Natural killer cell (primary cell): ENCODE measurements around the gene NTSR2. TPM values are rescaled to one million over a fixed set of nuclear protein-coding genes. Genes with fewer than 3 reads are reported as not detected.

Source experiments
- ATAC-seq, 3 donors: fragments of 150-1000 bp in 2 of 3; fragments of 200-7000 bp in 1 of 3; cut with Tn5 transposase; 1 replicate in 1 of 3; 2 replicates in 2 of 3; pipeline ENCODE4 v1.10.0; 2021; ENCODE audit warnings: mild to moderate bottlenecking in 2 of 3, moderate library complexity in 2 of 3
- DNase-seq, 2 donors: peaks; one replicate each; pipeline versions ENCODE4 v3.0.0 to v3.0.0-alpha.2; 2013 to 2021; ENCODE audit warnings: mixed read lengths in 1 of 2
- H3K27ac ChIP-seq: one replicate; pipeline ENCODE4 v1.5.1; 2013; ENCODE audit warnings: mild to moderate bottlenecking, low read length
- H3K27me3 ChIP-seq: one replicate; pipeline ENCODE4 v1.6.1; 2013; ENCODE audit warnings: low read length; ENCODE audit not compliant: control insufficient read depth, insufficient read depth
- H3K36me3 ChIP-seq: one replicate; pipeline ENCODE4 v1.6.1; 2013; ENCODE audit warnings: low read length; ENCODE audit not compliant: control insufficient read depth, insufficient read depth
- H3K4me1 ChIP-seq: one replicate; pipeline ENCODE4 v1.6.1; 2013; ENCODE audit warnings: low read length; ENCODE audit not compliant: control insufficient read depth, insufficient read depth
- H3K4me3 ChIP-seq: one replicate; pipeline ENCODE4 v1.5.1; 2013; ENCODE audit warnings: low read length
- H3K9me3 ChIP-seq: one replicate; pipeline ENCODE4 v1.6.1; 2013; ENCODE audit warnings: low read length; ENCODE audit not compliant: control insufficient read depth, insufficient read depth
- H3K27ac Mint-ChIP-seq, 2 donors: one replicate each; pipeline ENCODE4 v1.8.0; 2022; ENCODE audit warnings: mild to moderate bottlenecking in 2 of 2, mixed read lengths in 2 of 2, moderate library complexity in 1 of 2
- H3K27me3 Mint-ChIP-seq, 2 donors: one replicate each; pipeline ENCODE4 v1.8.0; 2022; ENCODE audit warnings: low read depth in 2 of 2, mixed read lengths in 2 of 2
- H3K36me3 Mint-ChIP-seq: one replicate; pipeline ENCODE4 v1.8.0; 2022; ENCODE audit warnings: mixed read lengths
- H3K4me1 Mint-ChIP-seq, 2 donors: one replicate each; pipeline ENCODE4 v1.8.0; 2022; ENCODE audit warnings: mixed read lengths in 2 of 2
- H3K4me3 Mint-ChIP-seq: one replicate; pipeline ENCODE4 v1.8.0; 2022; ENCODE audit warnings: mild to moderate bottlenecking, moderate library complexity, mixed read lengths
- H3K9me3 Mint-ChIP-seq, 2 donors: one replicate each; pipeline ENCODE4 v1.8.0; 2022; ENCODE audit warnings: mixed read lengths in 2 of 2
- WGBS: methylation state at CpG from one replicate; pipeline ENCODE4 v1.1.7; 2013; ENCODE audit warnings: missing lambda C conversion rate; ENCODE audit not compliant: insufficient coverage; 5-methylcytosine and 5-hydroxymethylcytosine counted together
- intact Hi-C: fragments of 100-400 bp; cut with micrococcal nuclease; formaldehyde crosslinking; loops from one replicate; pipeline ENCODE4 v1.14.2; 2022
- total RNA-seq, 4 donors: library from RNA; stranded (reverse); fragments of 120-200 nt in 1 of 4; gene quantifications; one replicate each; pipeline versions ENCODE4 v1.2.3 to v1.2.4, GENCODE V29; 2013 to 2022
- TF ChIP-seq, protein P1 (sequence below): fragments of 200-600 bp; IDR thresholded peaks from one replicate; pipeline ENCODE4 v1.8.0; 2022; ENCODE audit warnings: antibody characterized with exemption

NTSR2 gene
- total RNA-seq, 3 donors from 2014 or later (not counting 1 experiment from before 2014, with no cell fraction given), result not detected

DNA sequence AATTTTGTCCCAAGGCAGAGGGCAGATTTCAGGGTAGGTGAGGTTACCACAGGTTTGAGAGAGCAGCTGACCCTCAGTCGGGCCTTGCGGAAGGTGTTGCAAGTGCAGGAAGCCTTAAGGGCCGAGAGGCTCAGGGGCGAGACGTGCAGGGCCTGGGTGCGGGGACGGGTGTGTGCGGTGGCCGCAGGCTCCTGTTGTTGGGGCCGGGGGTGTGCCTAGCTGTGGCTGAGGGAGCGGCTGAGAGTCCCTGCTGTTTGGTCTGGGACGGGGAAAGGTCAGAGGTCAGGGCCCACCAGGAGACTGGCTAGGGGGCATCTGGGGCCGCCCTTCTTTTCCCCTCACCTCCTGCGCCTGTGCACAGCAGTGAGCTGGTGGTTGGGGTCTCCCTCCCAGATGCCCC, 52.5 kb downstream of the NTSR2 start:
- DNase-seq, result no peak
- Histone ChIP-seq H3K27ac (no peak overlapping the region), H3K9me3 (no peaks in the 10 kb centered on the region), H3K4me3 (no peak overlapping the region), H3K27me3 (no peaks in the 10 kb centered on the region), H3K4me1 (no peaks in the 10 kb centered on the region), H3K36me3 (no peaks in the 10 kb centered on the region)
- ATAC-seq, result no peak
- H3K9me3 Mint-ChIP-seq, result no peaks in the 10 kb centered on the region
- peaks cover 0 to 3% of the 10 kb centered on the region in 2 donors for H3K27me3 Mint-ChIP-seq
- H3K36me3 Mint-ChIP-seq, result no peaks in the 10 kb centered on the region
- H3K4me3 Mint-ChIP-seq, result no peak overlapping the region
- no peak overlapping the region for H3K27ac Mint-ChIP-seq
- intact Hi-C loops, result no loop called here
- WGBS, result 91% methylated on average over 14 of the region's 14 CpGs
- H3K4me1 Mint-ChIP-seq, result no peaks in the 10 kb centered on the region
- TF ChIP-seq, protein P1, sequence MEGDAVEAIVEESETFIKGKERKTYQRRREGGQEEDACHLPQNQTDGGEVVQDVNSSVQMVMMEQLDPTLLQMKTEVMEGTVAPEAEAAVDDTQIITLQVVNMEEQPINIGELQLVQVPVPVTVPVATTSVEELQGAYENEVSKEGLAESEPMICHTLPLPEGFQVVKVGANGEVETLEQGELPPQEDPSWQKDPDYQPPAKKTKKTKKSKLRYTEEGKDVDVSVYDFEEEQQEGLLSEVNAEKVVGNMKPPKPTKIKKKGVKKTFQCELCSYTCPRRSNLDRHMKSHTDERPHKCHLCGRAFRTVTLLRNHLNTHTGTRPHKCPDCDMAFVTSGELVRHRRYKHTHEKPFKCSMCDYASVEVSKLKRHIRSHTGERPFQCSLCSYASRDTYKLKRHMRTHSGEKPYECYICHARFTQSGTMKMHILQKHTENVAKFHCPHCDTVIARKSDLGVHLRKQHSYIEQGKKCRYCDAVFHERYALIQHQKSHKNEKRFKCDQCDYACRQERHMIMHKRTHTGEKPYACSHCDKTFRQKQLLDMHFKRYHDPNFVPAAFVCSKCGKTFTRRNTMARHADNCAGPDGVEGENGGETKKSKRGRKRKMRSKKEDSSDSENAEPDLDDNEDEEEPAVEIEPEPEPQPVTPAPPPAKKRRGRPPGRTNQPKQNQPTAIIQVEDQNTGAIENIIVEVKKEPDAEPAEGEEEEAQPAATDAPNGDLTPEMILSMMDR, result no peak

DNA sequence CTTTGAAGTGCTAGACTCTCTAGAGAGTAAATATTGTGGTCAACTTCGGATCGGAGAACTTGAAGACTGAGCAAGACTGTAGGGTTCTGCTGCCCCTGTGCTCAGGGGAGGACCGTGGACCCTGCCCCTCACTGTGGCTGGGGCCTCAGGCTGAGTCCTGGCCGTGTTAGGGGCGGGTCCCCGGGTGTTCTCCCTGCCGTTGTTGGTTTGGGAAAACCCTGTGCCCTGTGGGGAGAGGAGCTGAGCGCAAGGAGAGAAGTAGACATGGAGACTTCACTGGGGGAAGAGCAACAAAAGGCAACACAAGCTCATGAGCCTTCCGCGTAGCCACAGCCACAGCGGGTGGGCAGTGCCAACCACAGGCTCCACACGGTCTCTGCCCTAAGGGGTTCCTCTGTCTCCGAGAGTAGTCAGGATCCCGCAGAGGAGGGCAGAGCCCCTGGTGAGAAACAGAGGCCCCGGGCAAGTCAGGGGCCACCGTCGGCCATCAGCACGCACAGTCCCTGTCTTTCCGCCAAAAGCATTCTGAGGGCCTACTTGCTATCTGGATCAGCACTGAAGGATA, 53.1 kb downstream of the NTSR2 start:
- Mint-ChIP-seq H3K4me1 (no peaks in the 10 kb centered on the region), H3K36me3 (no peaks in the 10 kb centered on the region), H3K4me3 (no peak overlapping the region), H3K27ac (no peak overlapping the region), H3K9me3 (no peaks in the 10 kb centered on the region), H3K27me3 (no peaks in the 10 kb centered on the region)
- Histone ChIP-seq H3K9me3 (no peaks in the 10 kb centered on the region), H3K27me3 (no peaks in the 10 kb centered on the region), H3K27ac (no peak overlapping the region), H3K36me3 (no peaks in the 10 kb centered on the region), H3K4me1 (no peaks in the 10 kb centered on the region), H3K4me3 (no peak overlapping the region)
- DNase-seq, result no peak
- no peak for ATAC-seq
- 84% methylated on average over 19 of the region's 19 CpGs for WGBS
- TF ChIP-seq, protein P1, result no peak
- intact Hi-C loops, result no loop called here

DNA sequence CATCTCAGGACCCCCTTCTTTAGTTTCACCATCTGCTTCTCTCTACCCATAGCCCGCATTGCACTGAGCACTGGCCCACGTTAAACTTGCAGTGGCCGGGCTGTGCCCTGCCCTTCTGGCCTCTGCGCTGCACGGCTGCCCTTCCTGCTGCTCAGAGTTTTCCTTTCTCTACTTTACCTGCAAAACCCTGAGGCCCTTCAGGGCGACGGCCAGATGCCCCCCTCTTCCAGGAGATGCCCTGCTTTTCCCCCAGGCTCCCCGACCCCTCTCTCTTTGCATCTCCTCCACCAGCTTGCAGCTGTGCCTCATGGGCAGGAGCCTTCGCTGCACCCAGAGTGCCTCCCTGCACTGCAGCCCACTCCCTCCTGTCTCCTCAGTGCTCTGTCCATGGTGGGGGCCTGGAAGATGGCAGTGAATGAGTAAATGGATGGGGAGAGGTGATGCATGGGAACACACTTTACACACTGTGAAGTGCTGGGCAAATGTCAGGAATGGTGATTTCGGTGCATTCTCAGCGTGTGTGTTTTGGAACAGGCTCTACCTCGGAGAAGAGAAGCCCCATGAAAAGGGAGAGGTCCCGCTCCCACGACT, 53.8 kb downstream of the NTSR2 start:
- H3K36me3 Mint-ChIP-seq, result no peaks in the 10 kb centered on the region
- TF ChIP-seq, protein P1, result no peak
- no peak overlapping the region for H3K27ac ChIP-seq
- H3K9me3 Mint-ChIP-seq, result no peaks in the 10 kb centered on the region
- no peaks in the 10 kb centered on the region for H3K4me1 ChIP-seq
- H3K4me1 Mint-ChIP-seq, result no peaks in the 10 kb centered on the region
- H3K4me3 ChIP-seq, result no peak overlapping the region
- DNase-seq (no peak), ATAC-seq (no peak)
- no peaks in the 10 kb centered on the region for H3K27me3 Mint-ChIP-seq
- no peaks in the 10 kb centered on the region for H3K9me3 ChIP-seq
- H3K27ac Mint-ChIP-seq, result no peak overlapping the region
- H3K4me3 Mint-ChIP-seq, result no peak overlapping the region
- intact Hi-C loops, result no loop called here
- no peaks in the 10 kb centered on the region for H3K27me3 ChIP-seq
- WGBS, result 85% methylated on average over 14 of the region's 14 CpGs
- no peaks in the 10 kb centered on the region for H3K36me3 ChIP-seq

DNA sequence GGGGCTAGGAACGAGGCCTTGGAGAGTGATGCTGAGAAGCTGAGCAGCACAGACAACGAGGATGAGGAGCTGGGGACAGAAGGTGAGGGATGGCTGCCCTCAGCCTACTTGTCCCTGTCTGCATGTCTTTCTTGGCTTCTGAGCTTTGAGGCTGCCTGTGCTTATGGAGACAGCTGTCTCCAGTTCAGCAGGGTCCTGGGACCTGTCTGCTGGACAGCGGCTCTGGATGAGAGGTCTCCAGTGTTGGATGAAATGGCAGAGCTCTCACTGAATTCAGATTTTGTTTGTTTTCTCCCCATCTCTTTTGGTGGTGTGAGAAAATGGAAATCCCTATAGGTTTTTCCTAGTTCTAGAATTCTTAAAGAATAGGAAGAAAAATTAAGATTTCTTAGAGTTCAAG, 54.8 kb downstream of the NTSR2 start:
- no peak overlapping the region for H3K27ac Mint-ChIP-seq

More for the DNA sequence above, 54.8 kb downstream of the NTSR2 start:
- Histone ChIP-seq H3K4me1 (no peaks in the 10 kb centered on the region), H3K27ac (no peak overlapping the region), H3K36me3 (no peaks in the 10 kb centered on the region), H3K9me3 (no peaks in the 10 kb centered on the region), H3K27me3 (no peaks in the 10 kb centered on the region), H3K4me3 (no peak overlapping the region)
- TF ChIP-seq, protein P1, result no peak
- no peak overlapping the region for H3K4me3 Mint-ChIP-seq
- DNase-seq, result no peak
- H3K36me3 Mint-ChIP-seq, result no peaks in the 10 kb centered on the region
- no peaks in the 10 kb centered on the region for H3K9me3 Mint-ChIP-seq
- no peak for ATAC-seq
- intact Hi-C loops, result no loop called here
- H3K4me1 Mint-ChIP-seq, result no peaks in the 10 kb centered on the region
- 72% methylated on average over 3 of the region's 3 CpGs for WGBS
- H3K27me3 Mint-ChIP-seq, result no peaks in the 10 kb centered on the region
